ENCODE results near the gene PCLO. TPM values are rescaled to one million over a fixed set of nuclear protein-coding genes. Genes with fewer than 3 reads are reported as not detected.

Gene PCLO
- polyA plus RNA-seq, 2 of the 4 experiments (the other 2 are of a cell fraction): 0.41 to 1.1 TPM

DNA sequence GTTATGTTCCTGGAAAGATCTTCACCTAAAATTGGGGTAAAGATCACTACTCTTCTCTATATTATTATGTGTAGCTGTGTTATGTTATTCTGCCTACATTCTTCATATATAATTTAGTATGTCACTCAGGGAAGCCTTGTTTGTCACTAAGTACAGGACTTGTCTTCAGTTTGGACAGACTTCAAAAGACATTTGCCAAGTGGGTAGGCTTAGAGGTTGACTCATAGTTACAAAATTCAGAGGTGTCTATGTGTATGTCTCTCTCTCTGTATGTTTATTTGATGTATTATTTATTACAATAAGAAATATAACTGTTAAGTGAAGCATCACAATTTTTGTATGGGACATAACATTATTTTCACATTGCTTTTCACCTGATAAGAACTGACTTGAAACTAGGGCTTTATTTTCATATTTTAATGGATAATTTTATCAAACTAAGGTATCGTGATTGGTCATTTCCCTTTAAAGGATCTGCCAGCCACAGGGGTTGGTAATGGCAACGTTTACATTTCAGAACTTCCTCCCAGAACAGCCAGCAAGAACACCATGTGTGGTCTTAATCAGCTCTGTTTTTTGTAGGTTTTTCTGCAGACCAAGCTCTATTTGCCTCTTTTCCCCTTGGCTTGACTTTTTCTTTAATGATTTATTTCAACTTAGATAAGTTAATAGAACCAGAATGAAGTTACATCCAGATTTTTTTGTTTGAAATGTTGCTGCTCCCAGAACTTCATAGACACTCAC is 457.0 kb downstream of the PCLO start:
- Histone ChIP-seq H3K27ac (no peak overlapping the region), H3K9me3 (no peaks in the 10 kb centered on the region), H3K4me1 (peaks cover 11% of the 10 kb centered on the region; the same call in 2 of the 3 replicates), H3K4me2 (peak overlapping the region; percentile 29; the same call in 1 of the 3 replicates), H3K4me3 (no peak overlapping the region)
- FAIRE-seq (no peak), DNase-seq (ENCODE audit: low read depth in 1 of 2, low spot score in 1 of 2) (no peak), ATAC-seq (no peak)
- CTCF ChIA-PET: interaction anchor here (0.6 to 0.9 kb wide), 2 partner anchors 21 to 29 kb away, joined by 3 read pairs; no protein-coding TSS in a partner anchor
- POLR2A ChIA-PET: no interaction called here
- 27% methylated on average over 2 of the region's 2 CpGs for WGBS (ENCODE audit: missing lambda C conversion rate)
- TF ChIP-seq CEBPB (IDR thresholded peaks at IDR 0.05) (no peak), JUN (IDR thresholded peaks at IDR 0.05) (no peak), EHF (CRISPR knock-in tag; IDR thresholded peaks at IDR 0.05) (no peak), GATA3 (IDR thresholded peaks at IDR 0.05; ENCODE audit: borderline replicate concordance) (no peak), RFX5 (IDR thresholded peaks at IDR 0.05) (no peak), HDAC2 (IDR thresholded peaks at IDR 0.05) (no peak), SMC3 (IDR thresholded peaks at IDR 0.05) (no peak), SREBF2 (IDR thresholded peaks at IDR 0.05) (no peak), JUNB (IDR thresholded peaks at IDR 0.05) (no peak), HOXB13 (CRISPR knock-in tag; IDR thresholded peaks at IDR 0.05; ENCODE audit: low read depth) (no peak), POLR2AphosphoS2 (conservative IDR thresholded peaks at IDR 0.05; ENCODE audit: low read length) (no peak), MYC (IDR thresholded peaks at IDR 0.05; ENCODE audit: borderline replicate concordance, low read length) (no peak), EP300 (IDR thresholded peaks at IDR 0.05) (no peak), EHMT2 (IDR thresholded peaks at IDR 0.05; ENCODE audit: low read depth) (no peak), CBX2 (IDR thresholded peaks at IDR 0.05; ENCODE audit: borderline replicate concordance, low read depth) (no peak), RAD21 (conservative IDR thresholded peaks at IDR 0.05 in 1 of 2, IDR thresholded peaks at IDR 0.05 in 1 of 2) (no peak)
- TF ChIP-seq, protein P1, sequence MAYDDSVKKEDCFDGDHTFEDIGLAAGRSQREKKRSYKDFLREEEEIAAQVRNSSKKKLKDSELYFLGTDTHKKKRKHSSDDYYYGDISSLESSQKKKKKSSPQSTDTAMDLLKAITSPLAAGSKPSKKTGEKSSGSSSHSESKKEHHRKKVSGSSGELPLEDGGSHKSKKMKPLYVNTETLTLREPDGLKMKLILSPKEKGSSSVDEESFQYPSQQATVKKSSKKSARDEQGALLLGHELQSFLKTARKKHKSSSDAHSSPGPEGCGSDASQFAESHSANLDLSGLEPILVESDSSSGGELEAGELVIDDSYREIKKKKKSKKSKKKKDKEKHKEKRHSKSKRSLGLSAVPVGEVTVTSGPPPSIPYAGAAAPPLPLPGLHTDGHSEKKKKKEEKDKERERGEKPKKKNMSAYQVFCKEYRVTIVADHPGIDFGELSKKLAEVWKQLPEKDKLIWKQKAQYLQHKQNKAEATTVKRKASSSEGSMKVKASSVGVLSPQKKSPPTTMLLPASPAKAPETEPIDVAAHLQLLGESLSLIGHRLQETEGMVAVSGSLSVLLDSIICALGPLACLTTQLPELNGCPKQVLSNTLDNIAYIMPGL (CRISPR knock-in tag; IDR thresholded peaks at IDR 0.05; ENCODE audit: borderline replicate concordance): no peak
- TF ChIP-seq, protein P2, sequence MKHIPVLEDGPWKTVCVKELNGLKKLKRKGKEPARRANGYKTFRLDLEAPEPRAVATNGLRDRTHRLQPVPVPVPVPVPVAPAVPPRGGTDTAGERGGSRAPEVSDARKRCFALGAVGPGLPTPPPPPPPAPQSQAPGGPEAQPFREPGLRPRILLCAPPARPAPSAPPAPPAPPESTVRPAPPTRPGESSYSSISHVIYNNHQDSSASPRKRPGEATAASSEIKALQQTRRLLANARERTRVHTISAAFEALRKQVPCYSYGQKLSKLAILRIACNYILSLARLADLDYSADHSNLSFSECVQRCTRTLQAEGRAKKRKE (CRISPR knock-in tag; IDR thresholded peaks at IDR 0.05; ENCODE audit: low read depth): no peak
- TF ChIP-seq, protein P3, sequence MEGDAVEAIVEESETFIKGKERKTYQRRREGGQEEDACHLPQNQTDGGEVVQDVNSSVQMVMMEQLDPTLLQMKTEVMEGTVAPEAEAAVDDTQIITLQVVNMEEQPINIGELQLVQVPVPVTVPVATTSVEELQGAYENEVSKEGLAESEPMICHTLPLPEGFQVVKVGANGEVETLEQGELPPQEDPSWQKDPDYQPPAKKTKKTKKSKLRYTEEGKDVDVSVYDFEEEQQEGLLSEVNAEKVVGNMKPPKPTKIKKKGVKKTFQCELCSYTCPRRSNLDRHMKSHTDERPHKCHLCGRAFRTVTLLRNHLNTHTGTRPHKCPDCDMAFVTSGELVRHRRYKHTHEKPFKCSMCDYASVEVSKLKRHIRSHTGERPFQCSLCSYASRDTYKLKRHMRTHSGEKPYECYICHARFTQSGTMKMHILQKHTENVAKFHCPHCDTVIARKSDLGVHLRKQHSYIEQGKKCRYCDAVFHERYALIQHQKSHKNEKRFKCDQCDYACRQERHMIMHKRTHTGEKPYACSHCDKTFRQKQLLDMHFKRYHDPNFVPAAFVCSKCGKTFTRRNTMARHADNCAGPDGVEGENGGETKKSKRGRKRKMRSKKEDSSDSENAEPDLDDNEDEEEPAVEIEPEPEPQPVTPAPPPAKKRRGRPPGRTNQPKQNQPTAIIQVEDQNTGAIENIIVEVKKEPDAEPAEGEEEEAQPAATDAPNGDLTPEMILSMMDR (IDR thresholded peaks at IDR 0.05): no peak
- TF ChIP-seq, protein P4, sequence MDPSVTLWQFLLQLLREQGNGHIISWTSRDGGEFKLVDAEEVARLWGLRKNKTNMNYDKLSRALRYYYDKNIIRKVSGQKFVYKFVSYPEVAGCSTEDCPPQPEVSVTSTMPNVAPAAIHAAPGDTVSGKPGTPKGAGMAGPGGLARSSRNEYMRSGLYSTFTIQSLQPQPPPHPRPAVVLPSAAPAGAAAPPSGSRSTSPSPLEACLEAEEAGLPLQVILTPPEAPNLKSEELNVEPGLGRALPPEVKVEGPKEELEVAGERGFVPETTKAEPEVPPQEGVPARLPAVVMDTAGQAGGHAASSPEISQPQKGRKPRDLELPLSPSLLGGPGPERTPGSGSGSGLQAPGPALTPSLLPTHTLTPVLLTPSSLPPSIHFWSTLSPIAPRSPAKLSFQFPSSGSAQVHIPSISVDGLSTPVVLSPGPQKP (IDR thresholded peaks at IDR 0.05; ENCODE audit: low read depth, low read length): no peak

DNA sequence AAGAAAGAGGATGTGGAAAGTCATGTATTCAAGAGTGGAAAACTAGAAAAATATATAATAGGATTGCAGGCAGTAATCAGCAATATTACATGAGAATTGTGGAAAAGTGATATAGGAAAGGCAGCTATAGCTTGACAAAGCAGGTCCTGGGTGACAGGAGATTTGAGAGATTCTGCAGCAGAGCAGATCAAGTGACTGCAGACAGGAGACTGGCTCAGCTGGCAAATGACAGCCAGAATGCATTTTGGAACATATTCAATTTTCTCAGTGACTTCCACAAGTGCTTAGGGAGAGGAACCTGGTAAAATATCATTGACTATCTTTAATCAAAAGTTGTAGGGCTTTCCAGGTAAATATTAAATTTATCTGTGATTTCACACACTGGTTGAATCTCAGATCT is 458.6 kb downstream of the PCLO start:
- Histone ChIP-seq H3K4me1 (peaks cover 22% of the 10 kb centered on the region; the same call in 2 of the 3 replicates), H3K9me3 (0 out of 3 replicates have a peak, but pooled peaks cover 3% of the 10 kb centered on the region), H3K4me3 (no peak overlapping the region), H3K4me2 (no peak overlapping the region), H3K27ac (no peak overlapping the region)
- ATAC-seq (no peak), FAIRE-seq (no peak), DNase-seq (ENCODE audit: low read depth in 1 of 2, low spot score in 1 of 2) (no peak)
- CTCF ChIA-PET: no interaction called here
- POLR2A ChIA-PET: no interaction called here
- no peak for TF ChIP-seq CEBPB (IDR thresholded peaks at IDR 0.05)
- TF ChIP-seq CBX2 (IDR thresholded peaks at IDR 0.05; ENCODE audit: borderline replicate concordance, low read depth): no peak
- no peak for TF ChIP-seq ZSCAN20 (CRISPR knock-in tag; IDR thresholded peaks at IDR 0.05)
- no peak for TF ChIP-seq RFX5 (IDR thresholded peaks at IDR 0.05)
- TF ChIP-seq EHMT2 (IDR thresholded peaks at IDR 0.05; ENCODE audit: low read depth): no peak
- no peak for TF ChIP-seq POLR2AphosphoS2 (conservative IDR thresholded peaks at IDR 0.05; ENCODE audit: low read length)
- TF ChIP-seq CHD2 (IDR thresholded peaks at IDR 0.05; ENCODE audit: low read length, partially characterized antibody): no peak
- no peak for TF ChIP-seq HOXB13 (CRISPR knock-in tag; IDR thresholded peaks at IDR 0.05; ENCODE audit: low read depth)
- TF ChIP-seq, protein P5, sequence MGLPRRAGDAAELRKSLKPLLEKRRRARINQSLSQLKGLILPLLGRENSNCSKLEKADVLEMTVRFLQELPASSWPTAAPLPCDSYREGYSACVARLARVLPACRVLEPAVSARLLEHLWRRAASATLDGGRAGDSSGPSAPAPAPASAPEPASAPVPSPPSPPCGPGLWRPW (IDR thresholded peaks at IDR 0.05): no peak
- TF ChIP-seq MYC (IDR thresholded peaks at IDR 0.05; ENCODE audit: borderline replicate concordance, low read length): no peak
- TF ChIP-seq PHF8 (IDR thresholded peaks at IDR 0.05; ENCODE audit: borderline replicate concordance, low read depth): no peak
- no peak for TF ChIP-seq NR3C1 (IDR thresholded peaks at IDR 0.05)
- TF ChIP-seq FOXS1 (CRISPR knock-in tag; IDR thresholded peaks at IDR 0.05): no peak
- no peak for TF ChIP-seq MAFK (IDR thresholded peaks at IDR 0.05; ENCODE audit: partially characterized antibody)
- TF ChIP-seq RCOR1 (IDR thresholded peaks at IDR 0.05; ENCODE audit: low read depth, low read length): no peak
- no peak for TF ChIP-seq SREBF2 (IDR thresholded peaks at IDR 0.05)

Data from A549 (cell line).